Activated CD4-positive, CD25-positive, alpha-beta regulatory T cell treated with anti-CD3 and anti-CD28 coated beads, Interleukin-2, amount 50 U/mL, for 24 hours (primary cell): ENCODE results near the gene UCK2.

ENCODE experiments used
- ATAC-seq, 2 donors: fragments of 150-1000 bp; cut with Tn5 transposase; one replicate each; pipeline ENCODE4 v1.10.0; 2021; ENCODE audit warnings: mild to moderate bottlenecking in 1 of 2, moderate library complexity in 1 of 2

The UCK2 gene

GRCh38 chr1:165883056-165883455 lies 55.6 kb downstream of the UCK2 start:
- ATAC-seq = no peak

GRCh38 chr1:165884009-165884689 lies 56.7 kb downstream of the UCK2 start:
- no peak for ATAC-seq

GRCh38 chr1:165884690-165885304 lies 57.4 kb downstream of the UCK2 start:
- no peak for ATAC-seq

GRCh38 chr1:165885305-165885694 lies 57.9 kb downstream of the UCK2 start:
- ATAC-seq = no peak

GRCh38 chr1:165886193-165886592 lies 58.8 kb downstream of the UCK2 start:
- no peak for ATAC-seq

- ATAC-seq = no peak
Observed at GRCh38 chr1:165886983-165887382, 59.6 kb downstream of the UCK2 start.

- ATAC-seq = no peak
Observed at GRCh38 chr1:165887877-165888551, 60.6 kb downstream of the UCK2 start.

- ATAC-seq = no peak
Observed at GRCh38 chr1:165888552-165888920, 61.1 kb downstream of the UCK2 start.

- ATAC-seq = no peak
Observed at GRCh38 chr1:165890684-165891083, 63.3 kb downstream of the UCK2 start.

GRCh38 chr1:165891111-165891860 lies 63.9 kb downstream of the UCK2 start:
- ATAC-seq = no peak

- ATAC-seq = no peak
Observed at GRCh38 chr1:165892935-165893334, 65.5 kb downstream of the UCK2 start.

- no peak for ATAC-seq
Observed at GRCh38 chr1:165893507-165893906, 66.1 kb downstream of the UCK2 start.

- no peak for ATAC-seq
Observed at GRCh38 chr1:165894591-165894990, 67.2 kb downstream of the UCK2 start.

- ATAC-seq = no peak
Observed at GRCh38 chr1:165895451-165895871, 68.0 kb downstream of the UCK2 start.

GRCh38 chr1:165896277-165896676 lies 68.9 kb downstream of the UCK2 start:
- no peak for ATAC-seq

- ATAC-seq = peak in 1 of 2 donors; percentile 63
Observed at GRCh38 chr1:165897326-165898303, 70.2 kb downstream of the UCK2 start.

GRCh38 chr1:165898837-165899236 lies 71.4 kb downstream of the UCK2 start:
- no peak for ATAC-seq

- ATAC-seq = no peak
Observed at GRCh38 chr1:165899461-165899941, 72.1 kb downstream of the UCK2 start.

- no peak for ATAC-seq
Observed at GRCh38 chr1:165900576-165901380, 73.4 kb downstream of the UCK2 start.

GRCh38 chr1:165902565-165902964 lies 75.2 kb downstream of the UCK2 start:
- ATAC-seq = no peak

GRCh38 chr1:165903672-165904071 lies 76.3 kb downstream of the UCK2 start:
- ATAC-seq = no peak
